ENCODE measurements around the gene TRAF7. TPM values are rescaled to one million over a fixed set of nuclear protein-coding genes. Genes with fewer than 3 reads are reported as not detected.

Gene TRAF7
- total RNA-seq, 2 donors from 2014 or later = 102 to 131 TPM

- TF ChIP-seq, protein P1, sequence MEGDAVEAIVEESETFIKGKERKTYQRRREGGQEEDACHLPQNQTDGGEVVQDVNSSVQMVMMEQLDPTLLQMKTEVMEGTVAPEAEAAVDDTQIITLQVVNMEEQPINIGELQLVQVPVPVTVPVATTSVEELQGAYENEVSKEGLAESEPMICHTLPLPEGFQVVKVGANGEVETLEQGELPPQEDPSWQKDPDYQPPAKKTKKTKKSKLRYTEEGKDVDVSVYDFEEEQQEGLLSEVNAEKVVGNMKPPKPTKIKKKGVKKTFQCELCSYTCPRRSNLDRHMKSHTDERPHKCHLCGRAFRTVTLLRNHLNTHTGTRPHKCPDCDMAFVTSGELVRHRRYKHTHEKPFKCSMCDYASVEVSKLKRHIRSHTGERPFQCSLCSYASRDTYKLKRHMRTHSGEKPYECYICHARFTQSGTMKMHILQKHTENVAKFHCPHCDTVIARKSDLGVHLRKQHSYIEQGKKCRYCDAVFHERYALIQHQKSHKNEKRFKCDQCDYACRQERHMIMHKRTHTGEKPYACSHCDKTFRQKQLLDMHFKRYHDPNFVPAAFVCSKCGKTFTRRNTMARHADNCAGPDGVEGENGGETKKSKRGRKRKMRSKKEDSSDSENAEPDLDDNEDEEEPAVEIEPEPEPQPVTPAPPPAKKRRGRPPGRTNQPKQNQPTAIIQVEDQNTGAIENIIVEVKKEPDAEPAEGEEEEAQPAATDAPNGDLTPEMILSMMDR (IDR thresholded peaks at IDR 0.05) = no peak
- no peaks in the 10 kb centered on the region for H3K27me3 ChIP-seq
- DNase-seq = peak; percentile 47
- H3K4me1 ChIP-seq = peaks cover 51% of the 10 kb centered on the region
- H3K9me3 ChIP-seq = no peaks in the 10 kb centered on the region
- intact Hi-C loops (cut with DNase I) = no loop called here
- peak overlapping the region in 1 of 2 donors; percentile 35 for H3K9ac ChIP-seq (ENCODE audit: low read depth in 2 of 2, low read length in 2 of 2)
- H3K27ac ChIP-seq = peak overlapping the region; percentile 37
- H3K36me3 ChIP-seq = no peaks in the 10 kb centered on the region
- no peak overlapping the region for H3K4me3 ChIP-seq
Observed at GRCh38 chr16:2160915-2161551, 5.5 kb downstream of the TRAF7 start.

DNA sequence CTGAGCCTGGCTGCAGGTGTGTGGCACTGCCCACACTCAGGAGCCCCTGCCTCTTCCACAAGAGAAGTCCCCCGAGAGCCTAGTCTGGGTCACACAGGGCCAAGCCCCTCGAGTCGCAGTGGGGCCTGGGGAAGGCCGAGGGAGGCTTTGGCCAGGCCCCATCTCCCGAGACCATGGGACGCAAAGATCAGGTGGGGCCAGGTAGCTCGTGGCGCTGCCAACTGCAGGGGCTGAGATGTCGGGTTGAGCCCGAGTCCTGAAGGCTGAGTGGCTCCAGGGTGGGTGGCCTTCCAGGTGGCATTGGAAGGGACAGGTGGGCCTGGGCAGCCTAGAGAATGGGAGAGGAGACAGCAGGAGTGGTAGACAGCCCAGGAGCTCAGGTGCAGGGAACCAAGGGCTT lies 6.3 kb downstream of the TRAF7 start:
- no peak overlapping the region for H3K4me3 ChIP-seq
- DNase-seq = no peak
- peaks cover 45% of the 10 kb centered on the region for H3K4me1 ChIP-seq
- TF ChIP-seq, protein P1 (IDR thresholded peaks at IDR 0.05) = no peak
- H3K9ac ChIP-seq (ENCODE audit: low read depth in 2 of 2, low read length in 2 of 2) = no peak overlapping the region
- H3K27me3 ChIP-seq = no peaks in the 10 kb centered on the region
- no peaks in the 10 kb centered on the region for H3K9me3 ChIP-seq
- no peak overlapping the region for H3K27ac ChIP-seq
- H3K36me3 ChIP-seq = no peaks in the 10 kb centered on the region
- intact Hi-C loops (cut with DNase I) = no loop called here

GRCh38 chr16:2162676-2163118 lies 7.1 kb downstream of the TRAF7 start:
- peaks cover 6% of the 10 kb centered on the region for H3K36me3 ChIP-seq
- DNase-seq = peak; percentile 36
- peak overlapping the region in 1 of 2 donors; percentile 35 for H3K9ac ChIP-seq (ENCODE audit: low read depth in 2 of 2, low read length in 2 of 2)
- H3K4me3 ChIP-seq = no peak overlapping the region
- peak overlapping the region; percentile 88 for H3K27ac ChIP-seq
- intact Hi-C loops (cut with DNase I) = no loop called here
- H3K9me3 ChIP-seq = no peaks in the 10 kb centered on the region
- no peaks in the 10 kb centered on the region for H3K27me3 ChIP-seq
- TF ChIP-seq, protein P1 (IDR thresholded peaks at IDR 0.05) = no peak
- H3K4me1 ChIP-seq = peaks cover 37% of the 10 kb centered on the region

DNA sequence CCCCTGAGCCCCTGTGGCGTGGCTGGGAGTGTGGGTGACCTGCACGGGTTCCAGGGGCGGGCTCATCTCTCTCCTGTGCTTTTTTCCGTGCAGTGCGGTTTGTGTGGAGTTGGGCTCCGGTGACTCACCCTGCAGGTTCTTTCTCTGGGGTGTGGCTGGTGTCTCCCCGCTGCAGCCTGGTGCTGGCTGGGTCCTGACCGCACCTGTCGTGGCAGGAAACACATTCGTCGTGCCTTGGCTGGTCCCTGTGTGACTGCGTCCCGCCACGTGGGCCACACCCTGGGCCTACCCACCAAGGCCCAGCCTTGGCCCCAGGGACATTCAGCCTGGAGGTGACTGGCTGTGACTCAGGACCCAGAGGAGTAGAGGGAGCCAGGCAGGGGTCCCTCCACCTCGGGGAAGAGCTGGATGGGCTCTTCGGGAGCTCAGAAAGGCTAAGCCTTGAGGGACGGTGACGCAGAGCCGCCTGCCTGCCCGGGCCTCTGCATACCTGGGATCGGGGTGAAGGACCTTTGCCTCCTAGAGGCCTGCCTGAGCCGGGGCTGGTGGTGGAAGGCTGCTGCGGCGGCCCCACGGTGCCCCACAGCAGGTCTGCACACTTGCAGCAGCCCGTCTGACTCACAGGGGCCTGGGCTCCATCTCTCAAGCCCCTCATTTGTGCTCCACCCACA lies 7.8 kb downstream of the TRAF7 start:
- intact Hi-C loops (cut with DNase I) = no loop called here
- H3K36me3 ChIP-seq = peaks cover 8% of the 10 kb centered on the region
- peak overlapping the region; percentile 88 for H3K27ac ChIP-seq
- H3K4me1 ChIP-seq = peaks cover 36% of the 10 kb centered on the region
- peak; percentile 91 for DNase-seq
- H3K4me3 ChIP-seq = no peak overlapping the region
- peak overlapping the region; percentile 51 to 56 for H3K9ac ChIP-seq (ENCODE audit: low read depth in 2 of 2, low read length in 2 of 2)
- TF ChIP-seq, protein P1 (IDR thresholded peaks at IDR 0.05) = no peak
- H3K27me3 ChIP-seq = no peaks in the 10 kb centered on the region
- H3K9me3 ChIP-seq = no peaks in the 10 kb centered on the region

DNA sequence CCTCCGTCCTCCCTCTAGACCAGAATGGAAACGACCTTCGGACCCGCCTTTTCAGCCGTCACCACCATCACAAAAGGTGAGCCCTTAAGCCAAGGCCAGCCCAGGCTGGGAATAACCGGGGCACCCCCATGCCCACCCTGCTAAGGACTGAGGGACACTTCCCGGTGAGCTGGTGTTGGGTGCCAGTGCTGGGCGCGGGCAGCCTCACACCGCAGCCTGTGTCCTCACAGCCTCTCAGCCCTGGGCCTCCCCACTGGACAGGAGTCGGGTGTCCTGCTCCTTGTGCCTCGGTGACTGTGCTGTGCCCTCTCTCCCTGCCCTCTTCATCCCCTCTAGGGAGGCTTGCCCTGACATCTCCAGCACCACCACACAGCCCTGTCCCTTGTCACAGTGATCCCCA lies 10.3 kb downstream of the TRAF7 start:
- DNase-seq = no peak
- Histone ChIP-seq H3K4me1 (peaks cover 18% of the 10 kb centered on the region), H3K27ac (no peak overlapping the region), H3K4me3 (no peak overlapping the region), H3K9me3 (no peaks in the 10 kb centered on the region), H3K27me3 (no peaks in the 10 kb centered on the region), H3K9ac (ENCODE audit: low read depth in 2 of 2, low read length in 2 of 2) (no peak overlapping the region), H3K36me3 (peaks cover 8% of the 10 kb centered on the region)
- TF ChIP-seq, protein P1 (IDR thresholded peaks at IDR 0.05) = no peak
- intact Hi-C loops (cut with DNase I) = no loop called here

All from colonic mucosa (tissue), 4 donors.